SK-N-SH (cell line): ENCODE data around the gene AGPAT3. TPM values are rescaled to one million over a fixed set of nuclear protein-coding genes. Genes with fewer than 3 reads are reported as not detected.
"Not testable (repeated sequence)": the region's sequence is repeated elsewhere in the genome, so short reads cannot be mapped to it uniquely, and the experiment has no call there.

Experiments used
- CTCF ChIA-PET: fragments of 300-600, 350-600 bp; formaldehyde crosslinking; extraction: SDS; loops from one replicate; lab custom pipeline; 2021; lab: Yijun Ruan, JAX
- POLR2A ChIA-PET: fragments of 350-600 bp; sonication (Branson Sonifier 250); formaldehyde crosslinking; extraction: SDS; loops from one replicate; lab custom pipeline; 2020; ENCODE audit warnings: antibody characterized with exemption, inconsistent platforms; lab: Yijun Ruan, JAX
- DNase-seq: peaks from one replicate; pipeline ENCODE4 v3.0.0; 2012
- H2AFZ ChIP-seq: fragments of 200-600 bp; sonication (generic); 2 replicates; pipeline ENCODE4 v1.8.1; 2016; ENCODE audit warnings: antibody characterized with exemption, mild to moderate bottlenecking, low read depth
- H3F3A ChIP-seq: fragments of 200-600 bp; sonication (generic); replicated peaks from 2 replicates; pipeline ENCODE3; 2016; ENCODE audit warnings: antibody characterized with exemption, mild to moderate bottlenecking; ENCODE audit not compliant: insufficient read depth
- H3K27ac ChIP-seq, 2 experiments: fragments of 200-500 bp in 1 of 2; fragments of 200-600 bp in 1 of 2; sonication (Bioruptor generic) in 1 of 2; sonication (generic), shearing (Covaris generic) in 1 of 2; 2 replicates each; pipeline versions ENCODE4 v1.5.1 to v1.6.1; 2014 to 2016; ENCODE audit warnings: low read depth in 2 of 2, inconsistent platforms in 1 of 2, low read length in 1 of 2, mild to moderate bottlenecking in 1 of 2, mixed read lengths in 1 of 2
- H3K27me3 ChIP-seq: fragments of 200-600 bp; sonication (generic), shearing (Covaris generic); 2 replicates; pipeline ENCODE4 v1.6.1; 2016; ENCODE audit warnings: mixed run types; ENCODE audit not compliant: insufficient read depth
- H3K36me3 ChIP-seq, 2 experiments: fragments of 200-500 bp in 1 of 2; fragments of 200-600 bp in 1 of 2; sonication (Bioruptor generic) in 1 of 2; sonication (generic) in 1 of 2; replicated peaks in 1 of 2; 2 replicates each; pipeline versions ENCODE3 to v1.5.1; 2014 to 2016; ENCODE audit warnings: low read length in 1 of 2, mild to moderate bottlenecking in 1 of 2; ENCODE audit not compliant: insufficient read depth in 2 of 2, control insufficient read depth in 1 of 2
- H3K4me1 ChIP-seq, 2 experiments: fragments of 200-500 bp in 1 of 2; fragments of 200-600 bp in 1 of 2; sonication (Bioruptor generic) in 1 of 2; sonication (generic), shearing (Covaris generic) in 1 of 2; 2 replicates each; pipeline versions ENCODE4 v1.5.1 to v1.6.1; 2014 to 2016; ENCODE audit warnings: low read depth in 1 of 2, low read length in 1 of 2, mixed run types in 1 of 2; ENCODE audit not compliant: insufficient read depth in 2 of 2, control insufficient read depth in 1 of 2
- H3K4me2 ChIP-seq: fragments of 200-600 bp; sonication (generic), shearing (Covaris generic); 2 replicates; pipeline ENCODE4 v1.6.1; 2017; ENCODE audit warnings: mixed run types
- H3K4me3 ChIP-seq, 2 experiments: fragments of 200-500 bp in 1 of 2; fragments of 200-600 bp in 1 of 2; sonication (Bioruptor generic) in 1 of 2; sonication (generic), shearing (Covaris generic) in 1 of 2; 2 replicates each; pipeline versions ENCODE4 v1.5.1 to v1.8.1; 2014 to 2016; ENCODE audit warnings: low read depth in 2 of 2, inconsistent platforms in 1 of 2, low read length in 1 of 2, mild to moderate bottlenecking in 1 of 2, mixed read lengths in 1 of 2, moderate library complexity in 1 of 2
- H3K79me2 ChIP-seq: fragments of 200-600 bp; sonication (generic); 2 replicates; pipeline ENCODE4 v1.8.1; 2017; ENCODE audit warnings: mild to moderate bottlenecking; ENCODE audit not compliant: insufficient read depth
- H3K9ac ChIP-seq: fragments of 200-600 bp; sonication (generic); 2 replicates; pipeline ENCODE4 v1.6.1; 2017; ENCODE audit warnings: mixed run types
- H3K9me2 ChIP-seq: fragments of 200-600 bp; sonication (generic); 2 replicates; pipeline ENCODE4 v1.6.1; 2017; ENCODE audit warnings: mixed run types
- H3K9me3 ChIP-seq: fragments of 200-600 bp; sonication (generic); 2 replicates; pipeline ENCODE4 v1.6.1; 2017; ENCODE audit warnings: mixed run types, mild to moderate bottlenecking, moderate library complexity
- H4K20me1 ChIP-seq: fragments of 200-600 bp; sonication (generic); 2 replicates; pipeline ENCODE4 v1.6.1; 2017; ENCODE audit warnings: mild to moderate bottlenecking, mixed run types; ENCODE audit not compliant: insufficient read depth
- ELF1 ChIP-seq: IDR thresholded peaks from 2 replicates; pipeline ENCODE4 v1.4.0; 2012
- FOSL2 ChIP-seq: IDR thresholded peaks from 2 replicates; pipeline ENCODE4 v1.4.0; 2012; ENCODE audit warnings: low read depth, mild to moderate bottlenecking, moderate library complexity, borderline replicate concordance
- GABPA ChIP-seq: IDR thresholded peaks from 2 replicates; pipeline ENCODE4 v1.4.0; 2012; ENCODE audit warnings: low read depth, mild to moderate bottlenecking
- GATA2 ChIP-seq: sonication (generic); formaldehyde crosslinking; IDR thresholded peaks from 2 replicates; pipeline ENCODE4 v1.5.0; 2020; ENCODE audit warnings: mild to moderate bottlenecking, missing genetic modification reagents
- JUND ChIP-seq: IDR thresholded peaks from 2 replicates; pipeline ENCODE4 v1.4.0; 2012
- MEF2A ChIP-seq: IDR thresholded peaks from 2 replicates; pipeline ENCODE4 v1.4.0; 2012; ENCODE audit warnings: low read depth, borderline replicate concordance
- MXI1 ChIP-seq: IDR thresholded peaks from 2 replicates; pipeline ENCODE4 v1.6.1; 2012; ENCODE audit warnings: mild to moderate bottlenecking, low read depth, low read length, improper control_type of control experiment
- NFIC ChIP-seq: IDR thresholded peaks from 2 replicates; pipeline ENCODE4 v1.4.0; 2012; ENCODE audit warnings: borderline replicate concordance
- RAD21 ChIP-seq: IDR thresholded peaks from 2 replicates; pipeline ENCODE4 v1.6.1; 2012; ENCODE audit warnings: mild to moderate bottlenecking, low read length
- RXRA ChIP-seq: IDR thresholded peaks from 2 replicates; pipeline ENCODE4 v1.4.0; 2012; ENCODE audit warnings: low read depth, mild to moderate bottlenecking, borderline replicate concordance
- TAF1 ChIP-seq: IDR thresholded peaks from 2 replicates; pipeline ENCODE4 v1.6.1; 2012; ENCODE audit warnings: low read depth, mild to moderate bottlenecking, low read length, moderate library complexity, borderline replicate concordance
- TCF12 ChIP-seq: IDR thresholded peaks from 2 replicates; pipeline ENCODE4 v1.4.0; 2012
- YY1 ChIP-seq: IDR thresholded peaks from 2 replicates; pipeline ENCODE4 v1.4.0; 2012; ENCODE audit warnings: low read depth, mild to moderate bottlenecking
- WGBS: methylation state at CpG from one replicate; pipeline ENCODE4 v1.1.6; 2017; ENCODE audit warnings: low lambda C conversion rate; 5-methylcytosine and 5-hydroxymethylcytosine counted together
- polyA plus RNA-seq, 3 experiments: library from polyadenylated mRNA; depleted of rRNA; stranded (reverse); fragments of >200 nt; gene quantifications; 2 replicates each; pipeline ENCODE4 v1.2.3, GENCODE V29; 2012

Gene AGPAT3
- polyA plus RNA-seq, 1 of the 3 experiments (the other 2 are of a cell fraction): 35.3 TPM

DNA sequence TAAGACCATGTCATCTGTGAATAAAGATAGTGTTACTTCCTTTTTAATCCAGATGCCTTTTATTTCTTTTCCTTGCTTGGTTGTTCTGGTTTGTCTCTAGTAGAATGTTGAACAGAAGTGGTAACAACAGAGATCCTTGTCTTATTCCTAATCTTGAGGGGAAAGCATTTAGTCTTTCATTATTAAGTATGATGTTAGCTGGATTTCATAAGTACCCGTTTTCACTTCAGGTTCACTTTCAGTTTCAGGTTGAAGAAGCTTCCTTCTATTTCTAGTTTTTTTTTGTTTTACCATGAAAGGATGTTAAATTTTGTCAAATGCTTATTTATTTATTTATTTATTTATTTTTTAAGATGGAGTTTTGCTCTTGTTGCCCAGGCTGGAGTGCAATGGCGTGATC is 22.3 kb upstream of the AGPAT3 start:
- no peak overlapping the region for H3K27ac ChIP-seq
- TF ChIP-seq TAF1 (no peak), GABPA (no peak), MXI1 (no peak), YY1 (no peak), RXRA (no peak)
- H3K9ac ChIP-seq: no peak overlapping the region
- H3K27me3 ChIP-seq: no peaks in the 10 kb centered on the region
- no peak overlapping the region for H3K4me3 ChIP-seq
- no peaks in the 10 kb centered on the region for H3K36me3 ChIP-seq
- H4K20me1 ChIP-seq: no peaks in the 10 kb centered on the region
- H3F3A ChIP-seq: no peaks in the 10 kb centered on the region
- no peaks in the 10 kb centered on the region for H3K4me1 ChIP-seq
- no peak for DNase-seq
- no peak overlapping the region for H3K4me2 ChIP-seq
- 70% methylated on average over 2 of the region's 2 CpGs for WGBS
- H3K9me3 ChIP-seq: no peaks in the 10 kb centered on the region
- no peaks in the 10 kb centered on the region for H3K9me2 ChIP-seq
- H3K79me2 ChIP-seq: no peaks in the 10 kb centered on the region
- POLR2A ChIA-PET: no interaction called here
- CTCF ChIA-PET: no interaction called here
- peak overlapping the region; percentile 43; the same call in 1 of the 2 replicates for H2AFZ ChIP-seq

DNA sequence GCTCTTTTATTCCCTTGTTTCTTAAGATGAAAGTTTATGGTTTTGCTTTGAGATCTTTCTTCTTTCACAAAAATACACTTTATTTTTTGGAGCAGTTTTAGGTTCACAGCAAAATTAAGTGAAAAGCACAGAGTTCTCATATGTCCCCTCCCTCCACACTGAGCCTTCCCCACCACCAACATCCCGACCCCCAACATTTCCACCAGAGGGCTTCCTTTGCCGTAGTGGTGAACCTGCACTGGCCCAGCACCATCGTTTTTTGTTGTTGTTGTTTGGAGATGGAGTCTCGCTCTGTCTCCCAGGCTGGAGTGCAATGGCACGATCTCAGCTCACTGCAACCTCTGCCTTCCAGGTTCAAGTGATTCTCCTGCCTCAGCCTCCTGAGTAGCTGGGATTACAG is 20.1 kb upstream of the AGPAT3 start:
- CTCF ChIA-PET: interaction anchor here (1.5 to 2.0 kb wide), 2 partner anchors 35 to 130 kb away, joined by 3 to 6 read pairs; no protein-coding TSS in a partner anchor
- POLR2A ChIA-PET: not testable (repeated sequence)

DNA sequence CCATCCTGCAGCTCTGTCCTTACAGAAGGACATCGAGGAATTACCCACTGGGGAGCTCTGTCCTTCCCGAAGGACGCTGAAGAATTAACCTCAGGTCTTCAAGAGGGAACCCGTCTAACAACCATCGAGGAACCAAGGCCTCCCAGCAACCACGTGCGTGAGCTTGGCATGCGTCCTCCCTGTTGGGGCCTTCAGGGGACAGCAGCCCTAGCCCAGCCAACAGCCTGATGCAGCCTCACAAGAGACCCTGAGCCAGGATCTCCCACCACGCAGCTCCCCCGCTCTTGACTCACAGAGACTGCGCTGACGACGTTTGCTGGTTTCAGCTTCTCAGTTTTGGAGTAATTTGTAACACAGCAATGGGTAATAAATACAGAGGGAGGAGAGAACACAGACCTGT is 19.6 kb upstream of the AGPAT3 start:
- DNase-seq: no peak
- Histone ChIP-seq H3K9ac (no peak overlapping the region), H3K9me2 (no peaks in the 10 kb centered on the region), H3K79me2 (no peaks in the 10 kb centered on the region), H4K20me1 (no peaks in the 10 kb centered on the region), H3K27ac (no peak overlapping the region), H3K4me2 (no peak overlapping the region), H3K4me1 (no peaks in the 10 kb centered on the region), H3F3A (no peaks in the 10 kb centered on the region), H2AFZ (no peak overlapping the region), H3K27me3 (no peaks in the 10 kb centered on the region), H3K4me3 (no peak overlapping the region), H3K36me3 (no peaks in the 10 kb centered on the region), H3K9me3 (no peaks in the 10 kb centered on the region)
- POLR2A ChIA-PET: no interaction called here
- 87% methylated on average over 13 of the region's 13 CpGs for WGBS
- CTCF ChIA-PET: interaction anchor here (1.5 to 2.0 kb wide), 2 partner anchors 35 to 130 kb away, joined by 3 to 6 read pairs; no protein-coding TSS in a partner anchor
- TF ChIP-seq NFIC (no peak), RAD21 (no peak)

More for the DNA sequence above, 20.1 kb upstream of the AGPAT3 start:
- not testable (repeated sequence) for H3F3A ChIP-seq, H3K4me1 ChIP-seq, H3K36me3 ChIP-seq, H3K4me3 ChIP-seq, H3K9me2 ChIP-seq, H2AFZ ChIP-seq, H3K27ac ChIP-seq, H3K27me3 ChIP-seq, H4K20me1 ChIP-seq, H3K4me2 ChIP-seq, H3K9ac ChIP-seq, H3K79me2 ChIP-seq, DNase-seq, H3K9me3 ChIP-seq
- 88% methylated on average over 5 of the region's 5 CpGs for WGBS

DNA sequence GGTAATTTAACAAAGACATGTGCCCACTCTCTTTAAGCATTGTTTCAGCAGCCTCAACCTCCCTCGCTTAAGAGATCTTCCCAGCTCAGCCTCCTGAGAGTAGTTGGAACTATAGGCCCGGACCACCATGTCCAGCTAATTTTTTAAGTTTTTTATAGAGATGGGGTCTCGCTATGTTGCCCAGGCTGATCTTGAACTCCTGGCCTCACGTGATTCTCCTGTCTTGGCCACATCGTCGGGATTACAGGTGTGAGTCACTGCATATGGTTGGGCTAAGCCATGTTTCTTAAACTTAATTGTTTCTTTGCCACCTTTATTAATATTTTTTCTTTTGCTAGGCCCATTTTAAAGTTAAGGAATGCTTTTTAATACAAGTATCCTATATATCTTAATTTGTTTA is 18.6 kb upstream of the AGPAT3 start:
- Histone ChIP-seq H3F3A (no peaks in the 10 kb centered on the region), H3K27ac (no peak overlapping the region), H3K36me3 (no peaks in the 10 kb centered on the region), H3K9me3 (no peaks in the 10 kb centered on the region), H3K79me2 (no peaks in the 10 kb centered on the region), H2AFZ (no peak overlapping the region), H3K4me3 (no peak overlapping the region), H3K4me1 (peaks cover 0 to 2% of the 10 kb centered on the region in 2 experiments; a peak in 1 of 4 replicates), H3K9me2 (no peaks in the 10 kb centered on the region), H3K9ac (no peak overlapping the region), H4K20me1 (no peaks in the 10 kb centered on the region), H3K4me2 (no peak overlapping the region), H3K27me3 (no peaks in the 10 kb centered on the region)
- CTCF ChIA-PET: interaction anchor here (1.5 to 2.0 kb wide), 2 partner anchors 36 to 129 kb away, joined by 3 to 6 read pairs; no protein-coding TSS in a partner anchor
- POLR2A ChIA-PET: no interaction called here
- TF ChIP-seq MXI1 (no peak), YY1 (no peak), GATA2 (CRISPR knock-in tag) (no peak), TCF12 (no peak), RAD21 (no peak), FOSL2 (no peak), ELF1 (no peak), JUND (no peak), NFIC (no peak), MEF2A (no peak)
- DNase-seq: no peak
- 76% methylated on average over 6 of the region's 6 CpGs for WGBS
